ENCODE measurements around the gene CSH2.

The CSH2 gene

GRCh38 chr17:63841350-63842172, 31.9 kb downstream of the CSH2 start:
- intact Hi-C loops (cut with DNase I): loop anchor here (2.0 kb wide), 1 partner anchor 67 kb away; the partner anchor contains the start of gene DDX42
- DNase-seq: peak in 40 of 42 donors; percentile 33 to 77 (median 56)

- intact Hi-C loops (cut with DNase I): no loop called here
- peak in 3 of 42 donors; percentile 26 to 40 (median 27) for DNase-seq
Observed at GRCh38 chr17:63840591-63841349, 32.7 kb downstream of the CSH2 start.

GRCh38 chr17:63838631-63839171, 34.8 kb downstream of the CSH2 start:
- intact Hi-C loops (cut with DNase I): no loop called here
- peak; percentile 67 to 95 (median 87) for DNase-seq

GRCh38 chr17:63837962-63838600, 35.4 kb downstream of the CSH2 start:
- intact Hi-C loops (cut with DNase I): no loop called here
- no peak for DNase-seq

- DNase-seq: no peak
- intact Hi-C loops (cut with DNase I): no loop called here
Observed at GRCh38 chr17:63837480-63837879, 36.0 kb downstream of the CSH2 start.

- intact Hi-C loops (cut with DNase I): no loop called here
- no peak for DNase-seq
Observed at GRCh38 chr17:63836811-63837210, 36.7 kb downstream of the CSH2 start.

- intact Hi-C loops (cut with DNase I): no loop called here
- no peak for DNase-seq
Observed at GRCh38 chr17:63835167-63835720, 38.2 kb downstream of the CSH2 start.

- peak in 41 of 42 donors; percentile 29 to 85 (median 69) for DNase-seq
- intact Hi-C loops (cut with DNase I): no loop called here
Observed at GRCh38 chr17:63834431-63835166, 38.9 kb downstream of the CSH2 start.

- intact Hi-C loops (cut with DNase I): no loop called here
- DNase-seq: no peak
Observed at GRCh38 chr17:63833741-63834373, 39.6 kb downstream of the CSH2 start.

GRCh38 chr17:63833026-63833740, 40.3 kb downstream of the CSH2 start:
- intact Hi-C loops (cut with DNase I): no loop called here
- no peak for DNase-seq

GRCh38 chr17:63832455-63832854, 41.0 kb downstream of the CSH2 start:
- DNase-seq: no peak
- intact Hi-C loops (cut with DNase I): no loop called here

GRCh38 chr17:63832014-63832413, 41.5 kb downstream of the CSH2 start:
- intact Hi-C loops (cut with DNase I): no loop called here
- DNase-seq: no peak

- intact Hi-C loops (cut with DNase I): no loop called here
- no peak for DNase-seq
Observed at GRCh38 chr17:63831505-63831904, 42.0 kb downstream of the CSH2 start.

- intact Hi-C loops (cut with DNase I): no loop called here
- DNase-seq: no peak
Observed at GRCh38 chr17:63830904-63831491, 42.5 kb downstream of the CSH2 start.

GRCh38 chr17:63830278-63830677, 43.2 kb downstream of the CSH2 start:
- no peak for DNase-seq
- intact Hi-C loops (cut with DNase I): no loop called here

- intact Hi-C loops (cut with DNase I): loop anchor here (5.0 kb wide), 1 partner anchor 57 kb away; the partner anchor contains the start of genes CCDC47 and DDX42
- no peak for DNase-seq
Observed at GRCh38 chr17:63828936-63829335, 44.5 kb downstream of the CSH2 start.

GRCh38 chr17:63827801-63828221, 45.7 kb downstream of the CSH2 start:
- no peak for DNase-seq
- intact Hi-C loops (cut with DNase I): loop anchor here (5.0 kb wide), 1 partner anchor 56 kb away; the partner anchor contains the start of genes CCDC47 and DDX42
